GM23338 (cell line): ENCODE measurements around the gene EZR. TPM values are rescaled to one million over a fixed set of nuclear protein-coding genes. Genes with fewer than 3 reads are reported as not detected.

Experiments used
- ATAC-seq: fragments of 200-7000 bp; cut with Tn5 transposase; 3 replicates; pipeline ENCODE4 v1.9.1; 2020
- DNase-seq: peaks from one replicate; pipeline ENCODE4 v3.0.0-alpha.2; 2015; ENCODE audit warnings: low spot score
- H2AFZ ChIP-seq: fragments of 200-600 bp; sonication (generic); 2 replicates; pipeline ENCODE4 v1.8.0; 2016; ENCODE audit warnings: antibody characterized with exemption, mild to moderate bottlenecking, moderate library complexity
- H3F3A ChIP-seq: fragments of 200-600 bp; sonication (generic); replicated peaks from 2 replicates; pipeline ENCODE4 v1.8.0; 2017; ENCODE audit warnings: antibody characterized with exemption, mixed run types, low read depth
- H3K27ac ChIP-seq: fragments of 200-600 bp; sonication (generic); 2 replicates; pipeline ENCODE4 v1.6.1; 2016; ENCODE audit warnings: low read depth
- H3K27me3 ChIP-seq: fragments of 200-600 bp; sonication (generic); 2 replicates; pipeline ENCODE4 v1.8.0; 2016; ENCODE audit warnings: mild to moderate bottlenecking, mixed run types, moderate library complexity; ENCODE audit not compliant: insufficient read depth
- H3K36me3 ChIP-seq: fragments of 200-600 bp; sonication (generic); 2 replicates; pipeline ENCODE4 v1.8.0; 2016; ENCODE audit warnings: mild to moderate bottlenecking; ENCODE audit not compliant: insufficient read depth
- H3K4me1 ChIP-seq: fragments of 200-600 bp; sonication (generic); 2 replicates; pipeline ENCODE4 v1.8.0; 2016; ENCODE audit warnings: mild to moderate bottlenecking, moderate library complexity; ENCODE audit not compliant: insufficient read depth
- H3K4me2 ChIP-seq: fragments of 200-600 bp; sonication (generic); 2 replicates; pipeline ENCODE4 v1.7.1; 2017; ENCODE audit warnings: mixed run types
- H3K4me3 ChIP-seq: fragments of 200-600 bp; sonication (generic); 2 replicates; pipeline ENCODE4 v1.6.1; 2016; ENCODE audit warnings: mixed run types
- H3K79me2 ChIP-seq: fragments of 200-600 bp; sonication (generic); replicated peaks from 2 replicates; pipeline ENCODE4 v1.8.0; 2017; ENCODE audit warnings: mild to moderate bottlenecking; ENCODE audit not compliant: insufficient read depth
- H3K9me2 ChIP-seq: fragments of 200-600 bp; sonication (generic); 2 replicates; pipeline ENCODE4 v1.8.0; 2017; ENCODE audit not compliant: insufficient read depth
- H4K20me1 ChIP-seq: fragments of 200-600 bp; sonication (generic); replicated peaks from 2 replicates; pipeline ENCODE4 v1.8.0; 2017; ENCODE audit warnings: mild to moderate bottlenecking; ENCODE audit not compliant: insufficient read depth
- H3K27ac Mint-ChIP-seq: 2 replicates; pipeline ENCODE4 v1.8.0; 2020; ENCODE audit warnings: inconsistent platforms, mild to moderate bottlenecking, moderate library complexity, mixed read lengths
- H3K27me3 Mint-ChIP-seq: 3 replicates; pipeline ENCODE4 v1.8.0; 2022; ENCODE audit warnings: low read depth, mild to moderate bottlenecking, moderate library complexity, mixed read lengths, inconsistent platforms; ENCODE audit not compliant: insufficient read depth, poor library complexity
- H3K36me3 Mint-ChIP-seq: 3 replicates; pipeline ENCODE4 v1.8.0; 2021; ENCODE audit warnings: low read depth, mild to moderate bottlenecking, inconsistent platforms, moderate library complexity, mixed read lengths
- H3K4me1 Mint-ChIP-seq: 3 replicates; pipeline ENCODE4 v1.8.0; 2020; ENCODE audit warnings: mild to moderate bottlenecking, inconsistent platforms, mixed read lengths
- H3K4me3 Mint-ChIP-seq: 3 replicates; pipeline ENCODE4 v1.8.0; 2021; ENCODE audit warnings: moderate library complexity, mild to moderate bottlenecking, inconsistent platforms, mixed read lengths
- H3K9me3 Mint-ChIP-seq: 3 replicates; pipeline ENCODE4 v1.8.0; 2020; ENCODE audit warnings: moderate library complexity, mild to moderate bottlenecking, inconsistent platforms, mixed read lengths
- CREB1 ChIP-seq: fragments of 250-450 bp; sonication (Bioruptor Pico); IDR thresholded peaks from 2 replicates; pipeline ENCODE4 v1.5.0; 2020; ENCODE audit warnings: low read depth, mild to moderate bottlenecking, moderate library complexity
- EZH2 ChIP-seq: fragments of 200-600 bp; sonication (generic); IDR thresholded peaks from one replicate; pipeline ENCODE4 v1.8.0; 2017; ENCODE audit warnings: antibody characterized with exemption, mild to moderate bottlenecking, low read depth; ENCODE audit not compliant: unreplicated experiment
- EZH2phosphoT487 ChIP-seq: fragments of 200-600 bp; sonication (generic); IDR thresholded peaks from one replicate; pipeline ENCODE4 v1.8.1; 2018; ENCODE audit warnings: antibody characterized with exemption; ENCODE audit not compliant: unreplicated experiment
- JUNB ChIP-seq: IDR thresholded peaks from one replicate; pipeline ENCODE4 v1.6.1; 2016; ENCODE audit warnings: antibody characterized with exemption; ENCODE audit not compliant: unreplicated experiment
- NANOG ChIP-seq: IDR thresholded peaks from 2 replicates; pipeline ENCODE4 v1.6.1; 2016; ENCODE audit warnings: antibody characterized with exemption, borderline replicate concordance
- POLR2AphosphoS5 ChIP-seq: IDR thresholded peaks from 2 replicates; pipeline ENCODE4 v1.6.1; 2016; ENCODE audit warnings: antibody characterized with exemption, low read depth
- STAT1 ChIP-seq: IDR thresholded peaks from one replicate; pipeline ENCODE4 v1.6.1; 2016; ENCODE audit warnings: antibody characterized with exemption; ENCODE audit not compliant: unreplicated experiment
- ZNF114 ChIP-seq: fragments of 250-450 bp; sonication (Bioruptor Pico); IDR thresholded peaks from 2 replicates; pipeline ENCODE4 v1.5.0; 2020; ENCODE audit warnings: mild to moderate bottlenecking, moderate library complexity
- ZNF331 ChIP-seq: fragments of 250-450 bp; sonication (Bioruptor Pico); IDR thresholded peaks from 2 replicates; pipeline ENCODE4 v1.5.0; 2020; ENCODE audit warnings: low read depth, mild to moderate bottlenecking, moderate library complexity
- polyA plus RNA-seq: library from polyadenylated mRNA; unstranded; fragments of >200 nt; fragmentation: Nextera tagmentation; extraction: Ambion mirVana; gene quantifications from 2 replicates; pipeline ENCODE4 v1.2.1, GENCODE V29; 2016
- total RNA-seq: library from RNA; depleted of rRNA; stranded (reverse); fragments of >200 nt; shearing (Covaris generic); gene quantifications from 2 replicates; pipeline ENCODE4 v1.2.3, GENCODE V29; 2014
- TF ChIP-seq, protein P1 (sequence below): IDR thresholded peaks from 2 replicates; pipeline ENCODE4 v1.6.1; 2016; ENCODE audit warnings: antibody characterized with exemption
- TF ChIP-seq, protein P2 (sequence below): fragments of 250-450 bp; sonication (Bioruptor Pico); IDR thresholded peaks from 2 replicates; pipeline ENCODE4 v1.5.0; 2020; ENCODE audit warnings: mild to moderate bottlenecking, moderate library complexity
- TF ChIP-seq, protein P3 (sequence below), 2 experiments: fragments of 200-600 bp in 1 of 2; sonication (generic) in 1 of 2; conservative IDR thresholded peaks; 2 replicates each; pipeline versions ENCODE4 v1.5.1 to v1.6.1; 2016 to 2017; ENCODE audit warnings: antibody characterized with exemption in 2 of 2, low read depth in 2 of 2, mild to moderate bottlenecking in 2 of 2, moderate library complexity in 1 of 2
- TF ChIP-seq, protein P4 (sequence below): IDR thresholded peaks from one replicate; pipeline ENCODE4 v1.6.1; 2018; ENCODE audit warnings: antibody characterized with exemption; ENCODE audit not compliant: unreplicated experiment

Gene EZR
- total and polyA plus RNA-seq, 2 experiments from 2014 or later, result 199 to 208 TPM

DNA sequence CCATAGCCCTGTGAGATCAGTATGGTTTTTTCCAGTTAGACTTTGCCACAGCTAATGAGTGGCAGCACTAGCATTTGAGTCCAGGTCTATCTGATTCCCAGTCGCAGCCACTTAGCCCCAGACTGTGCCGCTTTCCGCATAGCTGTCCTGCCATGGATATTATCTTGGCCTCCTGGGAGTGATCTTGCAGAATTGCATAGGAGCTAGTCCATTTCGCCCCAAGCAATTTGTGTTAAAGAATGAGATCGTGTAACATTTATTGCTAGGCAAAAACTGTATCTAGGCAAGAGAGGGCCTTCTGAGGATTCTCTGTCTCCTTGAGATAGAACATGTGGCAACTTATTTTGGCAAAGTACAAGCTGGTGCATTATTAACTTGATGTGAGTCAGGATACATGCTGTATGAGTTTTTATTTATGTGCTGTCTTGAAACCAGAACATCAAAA lies 74.2 kb downstream of the EZR start:
- H3K27me3 Mint-ChIP-seq, result peaks cover 2% of the 10 kb centered on the region
- Histone ChIP-seq H2AFZ (no peak overlapping the region), H3F3A (no peaks in the 10 kb centered on the region), H3K36me3 (peaks cover 4% of the 10 kb centered on the region; the same call in 1 of the 2 replicates), H3K4me2 (no peak overlapping the region), H3K27me3 (no peaks in the 10 kb centered on the region), H4K20me1 (no peaks in the 10 kb centered on the region), H3K4me1 (no peaks in the 10 kb centered on the region), H3K9me2 (no peaks in the 10 kb centered on the region), H3K79me2 (no peaks in the 10 kb centered on the region), H3K4me3 (no peak overlapping the region), H3K27ac (no peak overlapping the region; the same call in 1 of the 2 replicates)
- peaks cover 2% of the 10 kb centered on the region; the same call in 1 of the 3 replicates for H3K9me3 Mint-ChIP-seq
- H3K4me3 Mint-ChIP-seq, result no peak overlapping the region
- H3K4me1 Mint-ChIP-seq, result no peaks in the 10 kb centered on the region
- no peak for DNase-seq
- no peak overlapping the region for H3K27ac Mint-ChIP-seq
- H3K36me3 Mint-ChIP-seq, result no peaks in the 10 kb centered on the region
- TF ChIP-seq NANOG, result no peak
- no peak for TF ChIP-seq JUNB
- TF ChIP-seq EZH2phosphoT487, result no peak
- TF ChIP-seq, protein P1, sequence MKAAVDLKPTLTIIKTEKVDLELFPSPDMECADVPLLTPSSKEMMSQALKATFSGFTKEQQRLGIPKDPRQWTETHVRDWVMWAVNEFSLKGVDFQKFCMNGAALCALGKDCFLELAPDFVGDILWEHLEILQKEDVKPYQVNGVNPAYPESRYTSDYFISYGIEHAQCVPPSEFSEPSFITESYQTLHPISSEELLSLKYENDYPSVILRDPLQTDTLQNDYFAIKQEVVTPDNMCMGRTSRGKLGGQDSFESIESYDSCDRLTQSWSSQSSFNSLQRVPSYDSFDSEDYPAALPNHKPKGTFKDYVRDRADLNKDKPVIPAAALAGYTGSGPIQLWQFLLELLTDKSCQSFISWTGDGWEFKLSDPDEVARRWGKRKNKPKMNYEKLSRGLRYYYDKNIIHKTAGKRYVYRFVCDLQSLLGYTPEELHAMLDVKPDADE, result no peak
- no peak for TF ChIP-seq ZNF331 (CRISPR knock-in tag)
- no peak for TF ChIP-seq STAT1
- TF ChIP-seq, protein P2, sequence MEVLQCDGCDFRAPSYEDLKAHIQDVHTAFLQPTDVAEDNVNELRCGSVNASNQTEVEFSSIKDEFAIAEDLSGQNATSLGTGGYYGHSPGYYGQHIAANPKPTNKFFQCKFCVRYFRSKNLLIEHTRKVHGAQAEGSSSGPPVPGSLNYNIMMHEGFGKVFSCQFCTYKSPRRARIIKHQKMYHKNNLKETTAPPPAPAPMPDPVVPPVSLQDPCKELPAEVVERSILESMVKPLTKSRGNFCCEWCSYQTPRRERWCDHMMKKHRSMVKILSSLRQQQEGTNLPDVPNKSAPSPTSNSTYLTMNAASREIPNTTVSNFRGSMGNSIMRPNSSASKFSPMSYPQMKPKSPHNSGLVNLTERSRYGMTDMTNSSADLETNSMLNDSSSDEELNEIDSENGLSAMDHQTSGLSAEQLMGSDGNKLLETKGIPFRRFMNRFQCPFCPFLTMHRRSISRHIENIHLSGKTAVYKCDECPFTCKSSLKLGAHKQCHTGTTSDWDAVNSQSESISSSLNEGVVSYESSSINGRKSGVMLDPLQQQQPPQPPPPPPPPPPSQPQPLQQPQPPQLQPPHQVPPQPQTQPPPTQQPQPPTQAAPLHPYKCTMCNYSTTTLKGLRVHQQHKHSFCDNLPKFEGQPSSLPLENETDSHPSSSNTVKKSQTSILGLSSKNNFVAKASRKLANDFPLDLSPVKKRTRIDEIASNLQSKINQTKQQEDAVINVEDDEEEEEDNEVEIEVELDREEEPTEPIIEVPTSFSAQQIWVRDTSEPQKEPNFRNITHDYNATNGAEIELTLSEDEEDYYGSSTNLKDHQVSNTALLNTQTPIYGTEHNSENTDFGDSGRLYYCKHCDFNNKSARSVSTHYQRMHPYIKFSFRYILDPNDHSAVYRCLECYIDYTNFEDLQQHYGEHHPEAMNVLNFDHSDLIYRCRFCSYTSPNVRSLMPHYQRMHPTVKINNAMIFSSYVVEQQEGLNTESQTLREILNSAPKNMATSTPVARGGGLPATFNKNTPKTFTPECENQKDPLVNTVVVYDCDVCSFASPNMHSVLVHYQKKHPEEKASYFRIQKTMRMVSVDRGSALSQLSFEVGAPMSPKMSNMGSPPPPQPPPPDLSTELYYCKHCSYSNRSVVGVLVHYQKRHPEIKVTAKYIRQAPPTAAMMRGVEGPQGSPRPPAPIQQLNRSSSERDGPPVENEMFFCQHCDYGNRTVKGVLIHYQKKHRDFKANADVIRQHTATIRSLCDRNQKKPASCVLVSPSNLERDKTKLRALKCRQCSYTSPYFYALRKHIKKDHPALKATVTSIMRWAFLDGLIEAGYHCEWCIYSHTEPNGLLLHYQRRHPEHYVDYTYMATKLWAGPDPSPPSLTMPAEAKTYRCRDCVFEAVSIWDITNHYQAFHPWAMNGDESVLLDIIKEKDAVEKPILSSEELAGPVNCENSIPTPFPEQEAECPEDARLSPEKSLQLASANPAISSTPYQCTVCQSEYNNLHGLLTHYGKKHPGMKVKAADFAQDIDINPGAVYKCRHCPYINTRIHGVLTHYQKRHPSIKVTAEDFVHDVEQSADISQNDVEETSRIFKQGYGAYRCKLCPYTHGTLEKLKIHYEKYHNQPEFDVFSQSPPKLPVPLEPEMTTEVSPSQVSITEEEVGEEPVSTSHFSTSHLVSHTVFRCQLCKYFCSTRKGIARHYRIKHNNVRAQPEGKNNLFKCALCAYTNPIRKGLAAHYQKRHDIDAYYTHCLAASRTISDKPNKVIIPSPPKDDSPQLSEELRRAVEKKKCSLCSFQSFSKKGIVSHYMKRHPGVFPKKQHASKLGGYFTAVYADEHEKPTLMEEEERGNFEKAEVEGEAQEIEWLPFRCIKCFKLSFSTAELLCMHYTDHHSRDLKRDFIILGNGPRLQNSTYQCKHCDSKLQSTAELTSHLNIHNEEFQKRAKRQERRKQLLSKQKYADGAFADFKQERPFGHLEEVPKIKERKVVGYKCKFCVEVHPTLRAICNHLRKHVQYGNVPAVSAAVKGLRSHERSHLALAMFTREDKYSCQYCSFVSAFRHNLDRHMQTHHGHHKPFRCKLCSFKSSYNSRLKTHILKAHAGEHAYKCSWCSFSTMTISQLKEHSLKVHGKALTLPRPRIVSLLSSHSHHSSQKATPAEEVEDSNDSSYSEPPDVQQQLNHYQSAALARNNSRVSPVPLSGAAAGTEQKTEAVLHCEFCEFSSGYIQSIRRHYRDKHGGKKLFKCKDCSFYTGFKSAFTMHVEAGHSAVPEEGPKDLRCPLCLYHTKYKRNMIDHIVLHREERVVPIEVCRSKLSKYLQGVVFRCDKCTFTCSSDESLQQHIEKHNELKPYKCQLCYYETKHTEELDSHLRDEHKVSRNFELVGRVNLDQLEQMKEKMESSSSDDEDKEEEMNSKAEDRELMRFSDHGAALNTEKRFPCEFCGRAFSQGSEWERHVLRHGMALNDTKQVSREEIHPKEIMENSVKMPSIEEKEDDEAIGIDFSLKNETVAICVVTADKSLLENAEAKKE (CRISPR knock-in tag), result no peak
- no peak for TF ChIP-seq CREB1 (CRISPR knock-in tag)
- no peak for TF ChIP-seq EZH2
- no peak for TF ChIP-seq POLR2AphosphoS5
- TF ChIP-seq, protein P3, sequence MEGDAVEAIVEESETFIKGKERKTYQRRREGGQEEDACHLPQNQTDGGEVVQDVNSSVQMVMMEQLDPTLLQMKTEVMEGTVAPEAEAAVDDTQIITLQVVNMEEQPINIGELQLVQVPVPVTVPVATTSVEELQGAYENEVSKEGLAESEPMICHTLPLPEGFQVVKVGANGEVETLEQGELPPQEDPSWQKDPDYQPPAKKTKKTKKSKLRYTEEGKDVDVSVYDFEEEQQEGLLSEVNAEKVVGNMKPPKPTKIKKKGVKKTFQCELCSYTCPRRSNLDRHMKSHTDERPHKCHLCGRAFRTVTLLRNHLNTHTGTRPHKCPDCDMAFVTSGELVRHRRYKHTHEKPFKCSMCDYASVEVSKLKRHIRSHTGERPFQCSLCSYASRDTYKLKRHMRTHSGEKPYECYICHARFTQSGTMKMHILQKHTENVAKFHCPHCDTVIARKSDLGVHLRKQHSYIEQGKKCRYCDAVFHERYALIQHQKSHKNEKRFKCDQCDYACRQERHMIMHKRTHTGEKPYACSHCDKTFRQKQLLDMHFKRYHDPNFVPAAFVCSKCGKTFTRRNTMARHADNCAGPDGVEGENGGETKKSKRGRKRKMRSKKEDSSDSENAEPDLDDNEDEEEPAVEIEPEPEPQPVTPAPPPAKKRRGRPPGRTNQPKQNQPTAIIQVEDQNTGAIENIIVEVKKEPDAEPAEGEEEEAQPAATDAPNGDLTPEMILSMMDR (conservative IDR thresholded peaks at IDR 0.05; ENCODE audit: low read depth in 2 of 2), result no peak
- TF ChIP-seq, protein P4, sequence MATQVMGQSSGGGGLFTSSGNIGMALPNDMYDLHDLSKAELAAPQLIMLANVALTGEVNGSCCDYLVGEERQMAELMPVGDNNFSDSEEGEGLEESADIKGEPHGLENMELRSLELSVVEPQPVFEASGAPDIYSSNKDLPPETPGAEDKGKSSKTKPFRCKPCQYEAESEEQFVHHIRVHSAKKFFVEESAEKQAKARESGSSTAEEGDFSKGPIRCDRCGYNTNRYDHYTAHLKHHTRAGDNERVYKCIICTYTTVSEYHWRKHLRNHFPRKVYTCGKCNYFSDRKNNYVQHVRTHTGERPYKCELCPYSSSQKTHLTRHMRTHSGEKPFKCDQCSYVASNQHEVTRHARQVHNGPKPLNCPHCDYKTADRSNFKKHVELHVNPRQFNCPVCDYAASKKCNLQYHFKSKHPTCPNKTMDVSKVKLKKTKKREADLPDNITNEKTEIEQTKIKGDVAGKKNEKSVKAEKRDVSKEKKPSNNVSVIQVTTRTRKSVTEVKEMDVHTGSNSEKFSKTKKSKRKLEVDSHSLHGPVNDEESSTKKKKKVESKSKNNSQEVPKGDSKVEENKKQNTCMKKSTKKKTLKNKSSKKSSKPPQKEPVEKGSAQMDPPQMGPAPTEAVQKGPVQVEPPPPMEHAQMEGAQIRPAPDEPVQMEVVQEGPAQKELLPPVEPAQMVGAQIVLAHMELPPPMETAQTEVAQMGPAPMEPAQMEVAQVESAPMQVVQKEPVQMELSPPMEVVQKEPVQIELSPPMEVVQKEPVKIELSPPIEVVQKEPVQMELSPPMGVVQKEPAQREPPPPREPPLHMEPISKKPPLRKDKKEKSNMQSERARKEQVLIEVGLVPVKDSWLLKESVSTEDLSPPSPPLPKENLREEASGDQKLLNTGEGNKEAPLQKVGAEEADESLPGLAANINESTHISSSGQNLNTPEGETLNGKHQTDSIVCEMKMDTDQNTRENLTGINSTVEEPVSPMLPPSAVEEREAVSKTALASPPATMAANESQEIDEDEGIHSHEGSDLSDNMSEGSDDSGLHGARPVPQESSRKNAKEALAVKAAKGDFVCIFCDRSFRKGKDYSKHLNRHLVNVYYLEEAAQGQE, result no peak
- TF ChIP-seq ZNF114 (CRISPR knock-in tag), result no peak
- no peak for ATAC-seq
